D721Med (cell line): ENCODE data around the gene MCU.

Experiments
- DNase-seq: peaks from one replicate; pipeline ENCODE4 v3.0.0; 2011; ENCODE audit warnings: low spot score; ENCODE audit not compliant: insufficient read length
- FAIRE-seq: peaks from 2 replicates; lab custom pipeline; 2011; peaks lifted over from hg19 to GRCh38; lab: Jason Lieb, UNC
- TF ChIP-seq, protein P1 (sequence below): IDR thresholded peaks from 2 replicates; pipeline ENCODE4 v1.5.1; 2012; ENCODE audit warnings: mild to moderate bottlenecking, control low read depth; ENCODE audit not compliant: insufficient read depth; ENCODE audit errors: missing control alignments

Gene MCU

DNA sequence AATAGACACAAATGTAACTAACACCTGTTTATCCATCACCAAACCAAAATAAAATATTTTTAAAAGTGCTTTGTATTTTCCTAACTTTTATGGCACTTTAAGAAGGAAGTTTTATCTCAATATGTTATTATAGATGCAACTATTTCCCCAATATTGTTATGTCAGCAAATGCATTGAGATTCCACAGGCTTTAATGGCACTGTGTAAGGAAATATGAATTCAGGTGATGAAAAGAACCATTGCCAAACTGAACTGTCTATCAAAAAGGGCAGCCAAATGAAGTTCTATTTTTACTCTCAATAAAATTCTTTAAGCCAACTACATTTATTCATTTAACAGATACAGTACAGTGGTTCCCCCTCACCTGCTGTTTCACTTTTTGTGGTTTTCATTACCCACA, 134.4 kb downstream of the MCU start:
- FAIRE-seq (no peak), DNase-seq (no peak)

GRCh38 chr10:72828294-72828693, 136.4 kb downstream of the MCU start:
- no peak for DNase-seq
- FAIRE-seq = no peak
- TF ChIP-seq, protein P1, sequence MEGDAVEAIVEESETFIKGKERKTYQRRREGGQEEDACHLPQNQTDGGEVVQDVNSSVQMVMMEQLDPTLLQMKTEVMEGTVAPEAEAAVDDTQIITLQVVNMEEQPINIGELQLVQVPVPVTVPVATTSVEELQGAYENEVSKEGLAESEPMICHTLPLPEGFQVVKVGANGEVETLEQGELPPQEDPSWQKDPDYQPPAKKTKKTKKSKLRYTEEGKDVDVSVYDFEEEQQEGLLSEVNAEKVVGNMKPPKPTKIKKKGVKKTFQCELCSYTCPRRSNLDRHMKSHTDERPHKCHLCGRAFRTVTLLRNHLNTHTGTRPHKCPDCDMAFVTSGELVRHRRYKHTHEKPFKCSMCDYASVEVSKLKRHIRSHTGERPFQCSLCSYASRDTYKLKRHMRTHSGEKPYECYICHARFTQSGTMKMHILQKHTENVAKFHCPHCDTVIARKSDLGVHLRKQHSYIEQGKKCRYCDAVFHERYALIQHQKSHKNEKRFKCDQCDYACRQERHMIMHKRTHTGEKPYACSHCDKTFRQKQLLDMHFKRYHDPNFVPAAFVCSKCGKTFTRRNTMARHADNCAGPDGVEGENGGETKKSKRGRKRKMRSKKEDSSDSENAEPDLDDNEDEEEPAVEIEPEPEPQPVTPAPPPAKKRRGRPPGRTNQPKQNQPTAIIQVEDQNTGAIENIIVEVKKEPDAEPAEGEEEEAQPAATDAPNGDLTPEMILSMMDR = no peak

More for the DNA sequence above, 134.4 kb downstream of the MCU start:
- TF ChIP-seq, protein P1 = no peak

DNA sequence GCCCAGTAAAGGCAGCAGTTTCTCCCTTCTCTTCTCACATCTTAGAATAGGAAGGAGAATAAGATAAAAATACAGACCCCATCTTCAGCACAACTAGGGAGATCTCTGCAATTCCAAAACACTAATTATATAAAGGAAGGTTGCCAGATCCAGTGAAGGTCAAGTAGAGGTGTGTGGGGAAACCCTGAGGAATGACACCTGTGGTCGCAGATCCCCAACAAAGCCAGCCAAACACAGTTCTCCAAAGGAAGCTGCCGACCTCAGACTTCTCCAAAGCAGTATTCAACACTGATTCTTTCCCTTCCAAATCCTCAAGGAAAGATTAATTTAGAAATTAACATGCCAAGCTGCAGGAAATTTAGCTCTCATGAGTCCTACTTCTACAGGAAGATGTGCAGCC, 138.7 kb downstream of the MCU start:
- TF ChIP-seq, protein P1 = no peak
- no peak for FAIRE-seq
- DNase-seq = no peak

- no peak for FAIRE-seq
These were observed 139.9 kb downstream of the MCU start for GRCh38 chr10:72831696-72832409.

GRCh38 chr10:72832701-72833100, 140.8 kb downstream of the MCU start:
- FAIRE-seq (no peak), DNase-seq (no peak)

More at GRCh38 chr10:72831696-72832409, 139.9 kb downstream of the MCU start:
- TF ChIP-seq, protein P1 = no peak
- DNase-seq = no peak

GRCh38 chr10:72834183-72834825, 142.4 kb downstream of the MCU start:
- TF ChIP-seq, protein P1 = peak; percentile 73
- FAIRE-seq (no peak), DNase-seq (peak; percentile 15)

More at GRCh38 chr10:72832701-72833100, 140.8 kb downstream of the MCU start:
- TF ChIP-seq, protein P1 = no peak

- FAIRE-seq (no peak), DNase-seq (no peak)
- TF ChIP-seq, protein P1 = no peak
These were observed 148.4 kb downstream of the MCU start for GRCh38 chr10:72840319-72840718.
